Gastrocnemius medialis (tissue), 4 donors: ENCODE measurements around the gene RIMKLA. TPM values are rescaled to one million over a fixed set of nuclear protein-coding genes. Genes with fewer than 3 reads are reported as not detected.

ENCODE experiments used
- ATAC-seq, 2 donors: fragments of 150-250 bp; one replicate each; pipeline ENCODE4 v1.9.1; 2016
- DNase-seq, 2 donors: peaks; one replicate each; pipeline ENCODE4 v3.0.0-alpha.2; 2019
- H3K27ac ChIP-seq, 4 donors: fragments of 200-600 bp; sonication (generic); 1 replicate in 1 of 4; 2 replicates in 3 of 4; pipeline ENCODE4 v1.5.1; 2016 to 2018; ENCODE audit warnings: mild to moderate bottlenecking in 2 of 4, moderate library complexity in 1 of 4
- H3K27me3 ChIP-seq, 3 donors: fragments of 200-600 bp; sonication (generic) in 2 of 3; 1 replicate in 1 of 3; 2 replicates in 2 of 3; pipeline versions ENCODE4 v1.5.1 to v1.6.0; 2016 to 2019; ENCODE audit warnings: mild to moderate bottlenecking in 1 of 3, moderate library complexity in 1 of 3
- H3K36me3 ChIP-seq, 2 donors: fragments of 200-600 bp; sonication (generic) in 1 of 2; one replicate each; pipeline ENCODE4 v1.5.1; 2017 to 2018
- H3K4me1 ChIP-seq, 2 donors: fragments of 200-600 bp; sonication (generic) in 1 of 2; one replicate each; pipeline ENCODE4 v1.5.1; 2016 to 2017; ENCODE audit warnings: mild to moderate bottlenecking in 2 of 2
- H3K4me3 ChIP-seq, 4 donors: fragments of 200-600 bp; sonication (generic) in 3 of 4; 1 replicate in 1 of 4; 2 replicates in 3 of 4; pipeline ENCODE4 v1.5.1; 2016 to 2019; ENCODE audit warnings: mild to moderate bottlenecking in 2 of 4
- H3K9me3 ChIP-seq, 3 donors: fragments of 200-600 bp; sonication (generic) in 2 of 3; 1 replicate in 1 of 3; 2 replicates in 2 of 3; pipeline ENCODE4 v1.5.1; 2016 to 2019
- POLR2A ChIP-seq, 2 donors: fragments of 450-650 bp; IDR thresholded peaks; one replicate each; pipeline ENCODE4 v1.6.1; 2017; ENCODE audit warnings: antibody characterized with exemption in 2 of 2, mild to moderate bottlenecking in 2 of 2, moderate library complexity in 2 of 2
- in situ Hi-C, 4 donors: fragments of 200-750 bp; cut with MboI; loops; one replicate each; pipeline versions ENCODE4 v1.15.0 to v1.8.0; 2017; ENCODE audit warnings: low sequenced_read_pairs in 4 of 4
- intact Hi-C: fragments of 100-400 bp; cut with DNase I; formaldehyde crosslinking; loops from one replicate; pipeline ENCODE4 v1.15.1; 2023; ENCODE audit warnings: low total_unique reads
- total RNA-seq, 4 donors: library from RNA; depleted of rRNA; stranded (reverse); fragments of >200 nt; gene quantifications; one replicate each; pipeline versions ENCODE4 v1.1.0 to v1.2.3, GENCODE V29; 2016
- TF ChIP-seq, protein P1 (sequence below), 5 experiments: fragments of 450-650 bp in 3 of 5; fragments of 200-600 bp in 2 of 5; sonication (generic) in 2 of 5; IDR thresholded peaks in 4 of 5; conservative IDR thresholded peaks in 1 of 5; 1 replicate in 4 of 5; 2 replicates in 1 of 5; pipeline ENCODE4 v1.5.1; 2016 to 2019; ENCODE audit warnings: antibody characterized with exemption in 5 of 5, mild to moderate bottlenecking in 3 of 5, moderate library complexity in 3 of 5

RIMKLA gene
- total RNA-seq, 4 donors from 2014 or later, result 0.78 to 1.2 (median 0.85) TPM

GRCh38 chr1:42430286-42431135, 49.9 kb downstream of the RIMKLA start:
- H3K27ac ChIP-seq, result no peak overlapping the region
- ATAC-seq (no peak), DNase-seq (no peak)
- in situ Hi-C loops, result no loop called here
- intact Hi-C loops, result no loop called here
- no peaks in the 10 kb centered on the region for H3K4me1 ChIP-seq
- H3K4me3 ChIP-seq, result no peak overlapping the region
- no peaks in the 10 kb centered on the region for H3K36me3 ChIP-seq
- no peaks in the 10 kb centered on the region for H3K9me3 ChIP-seq
- TF ChIP-seq, protein P1, sequence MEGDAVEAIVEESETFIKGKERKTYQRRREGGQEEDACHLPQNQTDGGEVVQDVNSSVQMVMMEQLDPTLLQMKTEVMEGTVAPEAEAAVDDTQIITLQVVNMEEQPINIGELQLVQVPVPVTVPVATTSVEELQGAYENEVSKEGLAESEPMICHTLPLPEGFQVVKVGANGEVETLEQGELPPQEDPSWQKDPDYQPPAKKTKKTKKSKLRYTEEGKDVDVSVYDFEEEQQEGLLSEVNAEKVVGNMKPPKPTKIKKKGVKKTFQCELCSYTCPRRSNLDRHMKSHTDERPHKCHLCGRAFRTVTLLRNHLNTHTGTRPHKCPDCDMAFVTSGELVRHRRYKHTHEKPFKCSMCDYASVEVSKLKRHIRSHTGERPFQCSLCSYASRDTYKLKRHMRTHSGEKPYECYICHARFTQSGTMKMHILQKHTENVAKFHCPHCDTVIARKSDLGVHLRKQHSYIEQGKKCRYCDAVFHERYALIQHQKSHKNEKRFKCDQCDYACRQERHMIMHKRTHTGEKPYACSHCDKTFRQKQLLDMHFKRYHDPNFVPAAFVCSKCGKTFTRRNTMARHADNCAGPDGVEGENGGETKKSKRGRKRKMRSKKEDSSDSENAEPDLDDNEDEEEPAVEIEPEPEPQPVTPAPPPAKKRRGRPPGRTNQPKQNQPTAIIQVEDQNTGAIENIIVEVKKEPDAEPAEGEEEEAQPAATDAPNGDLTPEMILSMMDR (IDR thresholded peaks at IDR 0.05 in 4 of 5, conservative IDR thresholded peaks at IDR 0.05 in 1 of 5), result no peak
- no peak for TF ChIP-seq POLR2A (IDR thresholded peaks at IDR 0.05)
- no peaks in the 10 kb centered on the region for H3K27me3 ChIP-seq

GRCh38 chr1:42431514-42431913, 50.9 kb downstream of the RIMKLA start:
- H3K36me3 ChIP-seq, result no peaks in the 10 kb centered on the region
- TF ChIP-seq, protein P1 (IDR thresholded peaks at IDR 0.05 in 4 of 5, conservative IDR thresholded peaks at IDR 0.05 in 1 of 5), result no peak
- no peak for TF ChIP-seq POLR2A (IDR thresholded peaks at IDR 0.05)

GRCh38 chr1:42432714-42433113, 52.1 kb downstream of the RIMKLA start:
- Histone ChIP-seq H3K4me1 (no peaks in the 10 kb centered on the region), H3K9me3 (no peaks in the 10 kb centered on the region), H3K27me3 (no peaks in the 10 kb centered on the region), H3K36me3 (no peaks in the 10 kb centered on the region), H3K4me3 (no peak overlapping the region), H3K27ac (no peak overlapping the region)
- no peak for DNase-seq
- ATAC-seq, result no peak
- in situ Hi-C loops (no loop called here), intact Hi-C loops (no loop called here)
- no peak for TF ChIP-seq POLR2A (IDR thresholded peaks at IDR 0.05)
- TF ChIP-seq, protein P1 (IDR thresholded peaks at IDR 0.05 in 4 of 5, conservative IDR thresholded peaks at IDR 0.05 in 1 of 5), result no peak

More at GRCh38 chr1:42431514-42431913, 50.9 kb downstream of the RIMKLA start:
- intact Hi-C loops, result no loop called here
- H3K4me3 ChIP-seq, result no peak overlapping the region
- H3K27ac ChIP-seq, result no peak overlapping the region
- ATAC-seq (no peak), DNase-seq (no peak)
- H3K9me3 ChIP-seq, result no peaks in the 10 kb centered on the region
- in situ Hi-C loops, result no loop called here
- no peaks in the 10 kb centered on the region for H3K4me1 ChIP-seq
- H3K27me3 ChIP-seq, result no peaks in the 10 kb centered on the region

DNA sequence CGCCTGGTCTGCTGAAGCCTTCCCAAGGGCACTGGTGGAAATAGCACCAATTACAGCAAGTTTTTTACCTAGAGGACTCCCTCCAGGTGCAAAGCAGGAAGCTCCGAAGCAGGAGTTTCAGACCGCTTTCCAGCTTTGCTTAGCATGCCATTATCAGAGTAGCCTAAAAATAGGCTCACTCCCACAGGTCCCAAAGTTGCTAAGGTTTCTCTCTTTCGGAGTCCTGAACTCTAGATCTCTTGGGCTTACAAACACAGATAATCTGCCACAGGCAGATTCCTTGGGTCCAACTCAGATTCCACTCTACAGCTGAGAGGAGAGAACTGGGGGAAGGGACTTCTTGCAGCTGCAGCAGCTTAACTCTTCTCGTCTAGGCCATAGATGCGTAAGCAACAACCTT, 52.8 kb downstream of the RIMKLA start:
- ATAC-seq (no peak), DNase-seq (no peak)
- in situ Hi-C loops, result no loop called here

More for the DNA sequence above, 52.8 kb downstream of the RIMKLA start:
- Histone ChIP-seq H3K36me3 (no peaks in the 10 kb centered on the region), H3K9me3 (no peaks in the 10 kb centered on the region), H3K4me1 (no peaks in the 10 kb centered on the region), H3K27ac (no peak overlapping the region), H3K27me3 (no peaks in the 10 kb centered on the region), H3K4me3 (no peak overlapping the region)
- TF ChIP-seq, protein P1 (IDR thresholded peaks at IDR 0.05 in 4 of 5, conservative IDR thresholded peaks at IDR 0.05 in 1 of 5), result no peak
- no peak for TF ChIP-seq POLR2A (IDR thresholded peaks at IDR 0.05)
- intact Hi-C loops, result no loop called here
